WTC11 (cell line): ENCODE data around the gene CCDC137.

Source experiments
- EMX1 ChIP-seq: fragments of 250-450 bp; sonication (Bioruptor Pico); IDR thresholded peaks from 2 replicates; pipeline ENCODE4 v1.8.0; 2021; ENCODE audit warnings: mild to moderate bottlenecking
- FOXJ3 ChIP-seq: sonication (generic); formaldehyde crosslinking; IDR thresholded peaks from 2 replicates; pipeline ENCODE4 v1.9.0; 2021; ENCODE audit warnings: missing genetic modification reagents, mild to moderate bottlenecking, borderline replicate concordance
- TF ChIP-seq, protein P1 (sequence below): sonication (generic); formaldehyde crosslinking; IDR thresholded peaks from 2 replicates; pipeline ENCODE4 v1.8.1; 2023; ENCODE audit warnings: mild to moderate bottlenecking, missing genetic modification reagents, moderate library complexity
- TF ChIP-seq, protein P2 (sequence below): fragments of 200-600 bp; IDR thresholded peaks from 2 replicates; pipeline ENCODE4 v1.8.0; 2022; ENCODE audit warnings: antibody characterized with exemption

DNA sequence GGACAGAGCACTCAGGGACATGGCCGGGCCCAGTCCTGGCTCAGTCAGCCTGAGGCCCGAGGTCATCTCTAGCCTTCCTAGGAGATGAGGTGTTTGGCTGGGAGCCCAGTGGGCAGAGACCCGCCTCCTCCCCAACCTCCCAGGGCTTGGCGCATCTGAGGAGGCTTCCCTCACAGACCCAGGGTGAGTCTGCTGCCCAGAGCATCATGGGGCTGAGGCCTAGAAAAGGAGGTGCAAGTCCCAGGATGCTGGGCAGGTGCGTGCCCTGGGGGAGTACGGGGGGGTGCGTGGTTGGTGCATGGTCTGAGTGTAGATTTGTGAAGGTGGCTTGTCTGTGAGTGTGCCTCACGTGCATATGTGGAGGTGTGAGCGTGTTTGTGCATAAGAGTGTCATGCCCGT, 14.8 kb upstream of the CCDC137 start:
- TF ChIP-seq, protein P1, sequence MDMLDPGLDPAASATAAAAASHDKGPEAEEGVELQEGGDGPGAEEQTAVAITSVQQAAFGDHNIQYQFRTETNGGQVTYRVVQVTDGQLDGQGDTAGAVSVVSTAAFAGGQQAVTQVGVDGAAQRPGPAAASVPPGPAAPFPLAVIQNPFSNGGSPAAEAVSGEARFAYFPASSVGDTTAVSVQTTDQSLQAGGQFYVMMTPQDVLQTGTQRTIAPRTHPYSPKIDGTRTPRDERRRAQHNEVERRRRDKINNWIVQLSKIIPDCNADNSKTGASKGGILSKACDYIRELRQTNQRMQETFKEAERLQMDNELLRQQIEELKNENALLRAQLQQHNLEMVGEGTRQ (CRISPR knock-in tag), result no peak
- no peak for TF ChIP-seq EMX1
- TF ChIP-seq, protein P2, sequence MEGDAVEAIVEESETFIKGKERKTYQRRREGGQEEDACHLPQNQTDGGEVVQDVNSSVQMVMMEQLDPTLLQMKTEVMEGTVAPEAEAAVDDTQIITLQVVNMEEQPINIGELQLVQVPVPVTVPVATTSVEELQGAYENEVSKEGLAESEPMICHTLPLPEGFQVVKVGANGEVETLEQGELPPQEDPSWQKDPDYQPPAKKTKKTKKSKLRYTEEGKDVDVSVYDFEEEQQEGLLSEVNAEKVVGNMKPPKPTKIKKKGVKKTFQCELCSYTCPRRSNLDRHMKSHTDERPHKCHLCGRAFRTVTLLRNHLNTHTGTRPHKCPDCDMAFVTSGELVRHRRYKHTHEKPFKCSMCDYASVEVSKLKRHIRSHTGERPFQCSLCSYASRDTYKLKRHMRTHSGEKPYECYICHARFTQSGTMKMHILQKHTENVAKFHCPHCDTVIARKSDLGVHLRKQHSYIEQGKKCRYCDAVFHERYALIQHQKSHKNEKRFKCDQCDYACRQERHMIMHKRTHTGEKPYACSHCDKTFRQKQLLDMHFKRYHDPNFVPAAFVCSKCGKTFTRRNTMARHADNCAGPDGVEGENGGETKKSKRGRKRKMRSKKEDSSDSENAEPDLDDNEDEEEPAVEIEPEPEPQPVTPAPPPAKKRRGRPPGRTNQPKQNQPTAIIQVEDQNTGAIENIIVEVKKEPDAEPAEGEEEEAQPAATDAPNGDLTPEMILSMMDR, result no peak
- TF ChIP-seq FOXJ3 (CRISPR knock-in tag), result no peak
